ENCODE data around the gene ADCYAP1R1.

GRCh38 chr7:31073326-31074119 lies 21.4 kb downstream of the ADCYAP1R1 start:
- TF ChIP-seq POLR2AphosphoS5 (IDR thresholded peaks at IDR 0.05; ENCODE audit: low read depth, low read length) = no peak
- TF ChIP-seq SPI1 (IDR thresholded peaks at IDR 0.05; ENCODE audit: low read depth, low read length) = no peak
